ENCODE data around the gene PIP5K1B. TPM values are rescaled to one million over a fixed set of nuclear protein-coding genes. Genes with fewer than 3 reads are reported as not detected.
"Not testable (repeated sequence)": the region's sequence is repeated elsewhere in the genome, so short reads cannot be mapped to it uniquely, and the experiment has no call there.

PIP5K1B gene
- total RNA-seq, 1 experiment from 2014 or later, result 10.3 TPM

DNA sequence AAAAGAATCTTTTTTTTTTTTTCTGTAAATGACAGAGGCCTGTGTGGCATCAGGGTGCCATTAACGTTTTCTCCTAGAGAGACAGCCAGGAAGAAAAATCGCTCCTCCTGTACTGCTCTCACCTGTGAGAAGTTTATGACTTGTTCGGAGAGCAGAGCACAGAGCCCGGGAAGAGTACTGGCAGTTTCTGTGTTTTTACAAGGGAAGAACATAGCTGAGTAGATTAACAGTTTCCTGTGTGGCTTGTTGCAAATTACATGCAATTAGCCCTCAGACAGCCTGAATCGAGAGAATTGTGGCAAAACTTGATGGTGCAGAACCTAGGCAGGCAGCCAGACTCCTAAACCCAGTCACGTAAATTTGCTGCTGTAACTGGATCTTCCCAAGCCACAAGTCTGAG is 276.7 kb downstream of the PIP5K1B start:
- no TSS peak for BruUV-seq (replicated peaks)

GRCh38 chr9:68983008-68983411 is 278.0 kb downstream of the PIP5K1B start:
- H3K27me3 Mint-ChIP-seq (ENCODE audit: insufficient read depth, unreplicated experiment), result no peaks in the 10 kb centered on the region
- H3K9me3 Mint-ChIP-seq (ENCODE audit: unreplicated experiment), result no peaks in the 10 kb centered on the region
- Histone ChIP-seq H3K36me3 (ENCODE audit: control insufficient read depth, insufficient read depth, low read length) (no peaks in the 10 kb centered on the region), H3K9me3 (no peaks in the 10 kb centered on the region), H3K4me1 (no peaks in the 10 kb centered on the region), H3K27me3 (replicated peaks; ENCODE audit: control insufficient read depth, insufficient read depth, low read length) (no peaks in the 10 kb centered on the region), H3K4me3 (ENCODE audit: low read depth, low read length) (no peak overlapping the region)
- H3K4me3 Mint-ChIP-seq (ENCODE audit: unreplicated experiment), result no peak overlapping the region
- intact Hi-C loops (cut with micrococcal nuclease; ENCODE audit: unreplicated experiment), result no loop called here
- no peaks in the 10 kb centered on the region for H3K36me3 Mint-ChIP-seq (ENCODE audit: insufficient read depth, unreplicated experiment)
- no TSS peak for BruUV-seq (replicated peaks)
- ChIA-PET POLR2A (no interaction called here), CTCF (no interaction called here)
- no peak for TF ChIP-seq CTCF (IDR thresholded peaks at IDR 0.05; ENCODE audit: insufficient read depth in 1 of 2, low read depth in 1 of 2, low read length in 1 of 2, severe bottlenecking in 1 of 2, unreplicated experiment in 1 of 2)
- no peaks in the 10 kb centered on the region for H3K4me1 Mint-ChIP-seq (ENCODE audit: low read depth, unreplicated experiment)
- no peak overlapping the region for H3K27ac Mint-ChIP-seq (ENCODE audit: unreplicated experiment)
- no peak for DNase-seq

More for the DNA sequence above, 276.7 kb downstream of the PIP5K1B start:
- H3K4me3 ChIP-seq (ENCODE audit: low read depth, low read length), result no peak overlapping the region
- H3K4me1 Mint-ChIP-seq (ENCODE audit: low read depth, unreplicated experiment), result no peaks in the 10 kb centered on the region
- no peaks in the 10 kb centered on the region for H3K9me3 ChIP-seq
- H3K4me3 Mint-ChIP-seq (ENCODE audit: unreplicated experiment), result no peak overlapping the region
- no peaks in the 10 kb centered on the region for H3K36me3 Mint-ChIP-seq (ENCODE audit: insufficient read depth, unreplicated experiment)
- intact Hi-C loops (cut with micrococcal nuclease; ENCODE audit: unreplicated experiment), result no loop called here
- H3K36me3 ChIP-seq (ENCODE audit: control insufficient read depth, insufficient read depth, low read length), result no peaks in the 10 kb centered on the region
- H3K27me3 ChIP-seq (replicated peaks; ENCODE audit: control insufficient read depth, insufficient read depth, low read length), result no peaks in the 10 kb centered on the region
- ChIA-PET POLR2A (no interaction called here), CTCF (no interaction called here)
- no peaks in the 10 kb centered on the region for H3K4me1 ChIP-seq
- H3K9me3 Mint-ChIP-seq (ENCODE audit: unreplicated experiment), result no peaks in the 10 kb centered on the region
- H3K27me3 Mint-ChIP-seq (ENCODE audit: insufficient read depth, unreplicated experiment), result no peaks in the 10 kb centered on the region
- TF ChIP-seq CTCF (IDR thresholded peaks at IDR 0.05; ENCODE audit: insufficient read depth in 1 of 2, low read depth in 1 of 2, low read length in 1 of 2, severe bottlenecking in 1 of 2, unreplicated experiment in 1 of 2), result no peak
- DNase-seq, result no peak
- no peak overlapping the region for H3K27ac Mint-ChIP-seq (ENCODE audit: unreplicated experiment)

DNA sequence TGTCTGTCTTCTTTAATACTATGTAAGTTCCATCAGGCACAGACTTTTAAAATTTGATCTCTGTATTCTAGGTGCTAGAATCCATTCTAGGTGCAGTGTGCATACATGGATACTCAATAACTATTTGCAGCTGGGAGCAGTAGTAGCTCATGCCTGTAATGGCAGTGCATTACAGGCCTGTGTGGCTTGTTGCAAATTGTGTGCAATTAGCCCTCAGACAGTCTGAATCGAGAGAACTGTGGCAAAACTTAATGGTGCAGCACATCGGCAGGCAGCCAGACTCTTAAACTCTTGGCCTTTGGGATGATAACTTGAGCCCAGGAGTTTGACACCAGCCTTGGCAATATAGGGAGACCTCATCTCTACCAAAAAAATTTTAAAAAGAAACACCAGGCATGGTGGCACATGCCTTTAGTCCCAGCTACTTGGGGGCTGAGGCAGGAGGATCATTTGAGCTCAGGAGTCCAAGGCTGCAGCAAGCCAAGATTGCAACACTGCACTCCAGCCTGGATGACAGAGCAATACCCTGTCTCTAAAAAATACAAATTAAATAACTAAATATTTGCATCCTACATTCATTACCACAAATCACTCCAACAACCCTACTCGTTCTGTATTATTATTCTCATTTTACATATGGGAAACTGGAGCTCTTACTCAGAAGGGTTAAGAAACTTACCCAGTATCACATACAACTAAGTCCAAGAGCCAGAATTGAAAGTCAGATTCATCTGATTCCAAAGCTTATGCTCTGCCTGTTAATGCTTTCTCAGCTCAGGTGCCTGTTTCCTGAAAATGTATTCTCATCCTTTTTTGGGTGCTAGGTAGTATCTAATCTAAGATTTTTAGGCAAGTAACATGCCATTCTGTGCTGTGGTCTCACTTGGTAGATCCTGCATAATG is 278.7 kb downstream of the PIP5K1B start:
- DNase-seq, result no peak
- POLR2A ChIA-PET, result no interaction called here
- Mint-ChIP-seq H3K36me3 (ENCODE audit: insufficient read depth, unreplicated experiment) (no peaks in the 10 kb centered on the region), H3K27ac (ENCODE audit: unreplicated experiment) (no peak overlapping the region), H3K9me3 (ENCODE audit: unreplicated experiment) (no peaks in the 10 kb centered on the region), H3K4me1 (ENCODE audit: low read depth, unreplicated experiment) (no peaks in the 10 kb centered on the region), H3K4me3 (ENCODE audit: unreplicated experiment) (no peak overlapping the region), H3K27me3 (ENCODE audit: insufficient read depth, unreplicated experiment) (no peaks in the 10 kb centered on the region)
- CTCF ChIA-PET, result no interaction called here
- H3K4me3 ChIP-seq (ENCODE audit: low read depth, low read length), result no peak overlapping the region
- H3K9me3 ChIP-seq, result no peaks in the 10 kb centered on the region
- no peaks in the 10 kb centered on the region for H3K27me3 ChIP-seq (replicated peaks; ENCODE audit: control insufficient read depth, insufficient read depth, low read length)
- no peaks in the 10 kb centered on the region for H3K36me3 ChIP-seq (ENCODE audit: control insufficient read depth, insufficient read depth, low read length)
- no TSS peak for BruUV-seq (replicated peaks)
- no peaks in the 10 kb centered on the region for H3K4me1 ChIP-seq
- TF ChIP-seq CTCF (IDR thresholded peaks at IDR 0.05; ENCODE audit: insufficient read depth in 1 of 2, low read depth in 1 of 2, low read length in 1 of 2, severe bottlenecking in 1 of 2, unreplicated experiment in 1 of 2), result no peak
- intact Hi-C loops (cut with micrococcal nuclease; ENCODE audit: unreplicated experiment), result no loop called here

DNA sequence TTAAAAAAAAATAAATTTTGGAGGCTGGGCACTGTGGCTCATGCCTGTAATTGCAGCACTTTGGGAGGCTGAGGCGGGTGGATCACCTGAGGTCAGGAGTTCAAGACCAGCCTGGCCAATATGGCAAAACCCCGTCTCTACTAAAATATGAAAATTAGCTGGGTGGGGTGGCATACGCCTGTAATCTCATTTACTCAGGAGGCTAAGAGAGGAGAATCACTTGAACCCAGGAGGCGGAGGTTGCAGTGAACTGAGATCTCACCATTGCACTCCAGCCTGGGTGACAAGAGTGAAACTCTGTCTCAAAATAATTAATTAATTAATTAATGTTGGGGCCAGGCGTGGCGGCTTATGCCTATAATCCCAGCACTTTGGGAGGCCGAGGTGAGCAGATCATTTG is 281.9 kb downstream of the PIP5K1B start:
- BruUV-seq (replicated peaks); CTCF ChIA-PET: not testable (repeated sequence)

More for the DNA sequence above, 281.9 kb downstream of the PIP5K1B start:
- POLR2A ChIA-PET; H3K9me3 ChIP-seq; DNase-seq; H3K36me3 ChIP-seq (ENCODE audit: control insufficient read depth, insufficient read depth, low read length); H3K27me3 ChIP-seq (replicated peaks; ENCODE audit: control insufficient read depth, insufficient read depth, low read length); intact Hi-C loops (cut with micrococcal nuclease; ENCODE audit: unreplicated experiment); H3K36me3 Mint-ChIP-seq (ENCODE audit: insufficient read depth, unreplicated experiment); H3K27ac Mint-ChIP-seq (ENCODE audit: unreplicated experiment); H3K4me3 Mint-ChIP-seq (ENCODE audit: unreplicated experiment); H3K4me1 Mint-ChIP-seq (ENCODE audit: low read depth, unreplicated experiment); H3K4me3 ChIP-seq (ENCODE audit: low read depth, low read length); H3K4me1 ChIP-seq; H3K27me3 Mint-ChIP-seq (ENCODE audit: insufficient read depth, unreplicated experiment); H3K9me3 Mint-ChIP-seq (ENCODE audit: unreplicated experiment): not testable (repeated sequence)

Data from Caco-2 (cell line).